Measurements from ENCODE around the gene WDR27. TPM values are rescaled to one million over a fixed set of nuclear protein-coding genes. Genes with fewer than 3 reads are reported as not detected.

Gene WDR27
- total RNA-seq, 1 experiment from 2014 or later, result 77.9 TPM

GRCh38 chr6:169454204-169454871, 247.5 kb downstream of the WDR27 start:
- intact Hi-C loops (cut with micrococcal nuclease; ENCODE audit: unreplicated experiment), result loop anchor here (1.0 to 10.0 kb wide), 2 partner anchors 160 to 559 kb away; no protein-coding TSS in a partner anchor
- Mint-ChIP-seq H3K36me3 (ENCODE audit: insufficient read depth, unreplicated experiment) (peaks cover 7% of the 10 kb centered on the region), H3K4me3 (ENCODE audit: low read depth, unreplicated experiment) (peak overlapping the region; percentile 11), H3K27me3 (ENCODE audit: unreplicated experiment) (no peaks in the 10 kb centered on the region), H3K9me3 (ENCODE audit: low read depth, unreplicated experiment) (no peaks in the 10 kb centered on the region), H3K27ac (ENCODE audit: unreplicated experiment) (peak overlapping the region; percentile 71), H3K4me1 (ENCODE audit: low read depth, unreplicated experiment) (peaks cover 39% of the 10 kb centered on the region)
- DNase-seq, result peak; percentile 48
- CTCF ChIA-PET, result interaction anchor here (0.8 to 1.3 kb wide), 2 partner anchors 9 to 14 kb away, joined by 3 read pairs; no protein-coding TSS in a partner anchor
- no peak for TF ChIP-seq CTCF (IDR thresholded peaks at IDR 0.05; ENCODE audit: unreplicated experiment)
- no TSS peak for BruUV-seq (replicated peaks)

- intact Hi-C loops (cut with micrococcal nuclease; ENCODE audit: unreplicated experiment), result loop anchor here (2.0 to 10.0 kb wide), 2 partner anchors 158 to 496 kb away; no protein-coding TSS in a partner anchor
- TF ChIP-seq CTCF (IDR thresholded peaks at IDR 0.05; ENCODE audit: unreplicated experiment), result no peak
- Mint-ChIP-seq H3K27ac (ENCODE audit: unreplicated experiment) (no peak overlapping the region), H3K4me1 (ENCODE audit: low read depth, unreplicated experiment) (peaks cover 39% of the 10 kb centered on the region), H3K36me3 (ENCODE audit: insufficient read depth, unreplicated experiment) (peaks cover 7% of the 10 kb centered on the region), H3K4me3 (ENCODE audit: low read depth, unreplicated experiment) (peak overlapping the region; percentile 72), H3K9me3 (ENCODE audit: low read depth, unreplicated experiment) (no peaks in the 10 kb centered on the region), H3K27me3 (ENCODE audit: unreplicated experiment) (no peaks in the 10 kb centered on the region)
- no peak for DNase-seq
- CTCF ChIA-PET, result interaction anchor here (0.6 to 0.9 kb wide), 3 partner anchors 8 to 558 kb away, joined by 3 to 5 read pairs (median 3); no protein-coding TSS in a partner anchor
- BruUV-seq (replicated peaks), result no TSS peak
Measured at GRCh38 chr6:169452869-169453620, 248.8 kb downstream of the WDR27 start.

- Mint-ChIP-seq H3K27me3 (ENCODE audit: unreplicated experiment) (no peaks in the 10 kb centered on the region), H3K4me1 (ENCODE audit: low read depth, unreplicated experiment) (peaks cover 39% of the 10 kb centered on the region), H3K4me3 (ENCODE audit: low read depth, unreplicated experiment) (peak overlapping the region; percentile 72), H3K27ac (ENCODE audit: unreplicated experiment) (peak overlapping the region; percentile 87), H3K9me3 (ENCODE audit: low read depth, unreplicated experiment) (no peaks in the 10 kb centered on the region), H3K36me3 (ENCODE audit: insufficient read depth, unreplicated experiment) (peaks cover 7% of the 10 kb centered on the region)
- DNase-seq, result peak; percentile 65
- CTCF ChIA-PET, result interaction anchor here (0.6 kb wide), 1 partner anchor 36 kb away, joined by 5 read pairs; no protein-coding TSS in a partner anchor
- BruUV-seq (replicated peaks), result no TSS peak
- intact Hi-C loops (cut with micrococcal nuclease; ENCODE audit: unreplicated experiment), result loop anchor here (2.0 to 10.0 kb wide), 2 partner anchors 157 to 495 kb away; no protein-coding TSS in a partner anchor
- TF ChIP-seq CTCF (IDR thresholded peaks at IDR 0.05; ENCODE audit: unreplicated experiment), result no peak
Measured at GRCh38 chr6:169452117-169452868, 249.5 kb downstream of the WDR27 start.

Data from Calu3 (cell line).